HG03045 (cell line): ENCODE data around the gene TNP1.

Experiments used
- ATAC-seq: cut with Tn5 transposase; IDR thresholded peaks from one replicate; pipeline ENCODE4 v1.9.1; 2021; ENCODE audit warnings: mild to moderate bottlenecking, moderate library complexity; ENCODE audit not compliant: unreplicated experiment

The TNP1 gene

DNA sequence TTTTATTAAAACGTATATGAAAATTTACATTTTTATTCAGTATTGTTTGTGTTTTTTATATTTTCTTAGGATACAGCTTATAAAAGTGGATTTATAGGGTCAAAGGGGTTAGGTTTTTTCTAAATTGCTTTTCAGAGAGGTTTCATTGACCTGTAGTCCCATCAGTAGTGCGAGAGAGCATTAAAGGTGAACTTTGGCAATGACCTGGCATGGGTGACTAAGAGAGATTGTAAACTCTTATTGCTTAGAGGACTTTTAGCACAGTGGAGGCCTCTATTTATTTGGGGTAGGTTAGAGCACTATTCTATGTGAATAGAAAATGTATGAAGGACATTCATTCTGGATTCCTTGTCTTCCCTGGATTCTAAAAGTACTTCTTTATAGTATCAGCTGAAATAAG, 16.0 kb upstream of the TNP1 start:
- ATAC-seq, result no peak

GRCh38 chr2:216873573-216873972, 13.7 kb upstream of the TNP1 start:
- ATAC-seq, result no peak

DNA sequence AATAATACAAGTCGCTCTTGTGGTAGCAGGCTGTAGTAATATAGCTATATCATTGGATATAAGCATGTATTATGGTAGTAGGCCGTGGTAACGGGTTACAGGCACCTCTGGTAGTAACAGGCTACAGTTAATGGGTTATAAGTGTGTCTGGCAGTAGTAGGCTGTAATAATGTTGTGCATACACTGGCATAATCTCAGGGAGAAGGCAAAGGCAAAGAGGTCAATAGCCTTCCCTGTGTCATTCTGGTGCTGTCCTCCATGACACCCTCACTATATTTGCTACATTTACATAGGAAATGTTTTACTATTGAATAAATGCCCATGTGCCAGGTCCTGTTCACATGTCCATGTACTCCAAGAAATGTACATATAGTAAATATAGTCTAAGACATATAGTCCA, 12.8 kb upstream of the TNP1 start:
- ATAC-seq, result no peak

- no peak for ATAC-seq
Measured at GRCh38 chr2:216872040-216872439, 12.2 kb upstream of the TNP1 start.

- no peak for ATAC-seq
Measured at GRCh38 chr2:216871333-216871934, 11.6 kb upstream of the TNP1 start.

GRCh38 chr2:216870508-216871332, 10.9 kb upstream of the TNP1 start:
- no peak for ATAC-seq

GRCh38 chr2:216866515-216867095, 6.7 kb upstream of the TNP1 start:
- no peak for ATAC-seq

DNA sequence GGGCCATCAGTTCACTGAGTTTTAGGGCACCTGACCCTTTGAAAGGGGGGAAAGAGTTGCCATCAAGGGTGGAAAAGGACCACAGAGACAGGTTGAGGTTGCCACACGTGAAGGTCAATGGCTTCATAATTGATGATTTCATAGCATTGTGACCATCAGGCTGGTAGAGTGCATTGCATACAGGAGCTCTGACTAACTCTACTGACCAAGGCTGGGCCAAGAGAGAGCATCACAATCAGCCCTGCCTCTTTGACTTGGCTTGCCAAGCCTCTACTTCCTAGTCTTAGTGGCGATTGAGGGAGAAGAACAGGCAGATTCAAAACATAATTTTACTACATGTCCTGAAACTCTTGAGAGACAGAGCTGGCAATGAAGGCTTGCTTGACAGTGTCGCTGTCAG, 5.8 kb upstream of the TNP1 start:
- no peak for ATAC-seq

DNA sequence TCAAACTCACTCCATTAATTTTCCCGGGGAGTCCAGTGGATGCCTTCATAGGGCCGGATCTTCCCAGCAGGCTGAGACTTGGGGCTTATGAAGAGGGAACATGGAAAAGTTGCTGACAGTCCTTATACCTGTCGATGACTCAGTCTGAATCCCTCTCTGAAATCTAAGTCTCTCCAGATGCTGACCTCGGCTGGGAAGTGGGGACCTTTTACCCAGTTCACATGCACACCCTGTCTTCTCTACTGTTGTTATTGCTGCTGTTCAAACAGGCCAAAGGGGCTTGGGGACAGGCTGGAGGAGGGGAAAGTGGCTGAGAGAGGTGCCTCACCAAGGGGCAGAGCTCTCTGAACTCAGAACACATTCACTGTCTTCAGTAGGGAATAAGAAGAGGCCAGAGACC, 4.1 kb upstream of the TNP1 start:
- no peak for ATAC-seq

- ATAC-seq, result no peak
Measured at GRCh38 chr2:216862628-216863398, 2.9 kb upstream of the TNP1 start.

- ATAC-seq, result no peak
Measured at GRCh38 chr2:216860426-216861137, 718 bp upstream of the TNP1 start.

DNA sequence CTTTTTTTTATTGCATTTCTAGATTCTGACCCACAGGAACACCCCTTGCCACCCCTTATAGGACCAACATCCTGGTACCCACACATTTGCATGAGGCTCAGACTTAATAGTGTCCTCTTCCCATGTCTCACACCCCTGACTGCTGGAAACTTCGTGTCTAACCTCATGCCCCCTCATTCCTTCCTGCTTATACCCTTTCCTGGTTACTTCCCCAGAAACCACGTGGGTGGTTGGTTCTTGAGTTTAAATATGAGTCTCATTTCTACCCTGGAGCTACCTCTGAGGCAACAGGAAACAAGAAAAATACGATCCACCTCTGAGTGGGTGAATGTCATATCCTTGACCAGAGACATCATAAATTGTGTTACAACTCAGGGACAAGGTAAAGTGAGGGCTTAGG, 1.6 kb downstream of the TNP1 start:
- ATAC-seq, result no peak

DNA sequence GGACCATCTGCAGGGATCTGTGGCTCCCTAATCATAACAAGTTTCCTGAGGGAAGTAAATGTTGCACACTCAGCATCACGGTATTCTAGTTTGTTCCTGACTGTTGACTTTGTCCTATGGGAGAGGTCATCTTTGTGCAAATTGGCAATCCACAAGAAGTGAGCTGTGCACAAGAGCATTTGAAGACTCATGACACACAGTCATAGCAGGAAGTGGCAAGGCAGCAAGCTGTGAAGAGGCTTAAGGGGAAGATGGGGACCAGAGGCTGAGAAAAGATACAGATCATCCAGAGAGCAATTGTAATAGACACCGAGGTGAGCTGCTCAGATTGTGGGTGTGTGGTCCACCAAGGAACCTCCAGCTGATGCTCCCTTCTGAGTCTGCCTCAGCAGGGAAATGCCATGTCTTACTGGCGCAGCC, 2.7 kb downstream of the TNP1 start:
- ATAC-seq, result no peak

DNA sequence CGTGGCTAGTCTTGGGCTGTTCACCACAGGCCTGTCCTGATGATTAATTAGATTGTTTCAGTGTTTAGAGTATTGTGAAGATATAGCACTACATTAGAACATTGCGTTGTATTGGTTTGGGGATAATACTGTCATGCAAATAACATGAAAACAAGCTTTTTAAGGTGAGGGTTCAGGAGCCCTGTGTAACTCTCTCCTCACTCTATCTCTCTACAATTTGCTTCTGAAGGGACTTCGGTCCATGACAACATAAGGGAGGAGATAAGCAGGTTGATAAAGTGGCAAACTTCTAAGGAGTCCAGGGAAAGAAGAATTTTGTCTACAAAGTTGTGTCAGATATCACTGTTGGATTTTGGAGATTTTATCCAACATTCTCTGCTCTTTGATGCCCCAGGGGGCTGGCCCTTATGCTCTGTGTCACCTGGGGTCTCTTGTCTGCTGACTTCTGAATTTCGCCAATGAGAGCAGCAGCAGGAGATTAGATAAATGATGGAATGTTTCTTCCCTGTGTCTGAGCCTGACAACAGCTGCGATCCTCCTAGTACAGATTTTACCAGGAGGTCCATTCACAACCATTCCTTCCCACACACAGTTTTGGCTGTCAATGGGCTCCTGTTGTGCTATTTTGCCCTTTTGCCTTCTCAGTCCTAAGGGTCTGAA, 3.3 kb downstream of the TNP1 start:
- no peak for ATAC-seq

- ATAC-seq, result no peak
Measured at GRCh38 chr2:216855605-216856004, 4.3 kb downstream of the TNP1 start.

GRCh38 chr2:216855079-216855478, 4.8 kb downstream of the TNP1 start:
- no peak for ATAC-seq

DNA sequence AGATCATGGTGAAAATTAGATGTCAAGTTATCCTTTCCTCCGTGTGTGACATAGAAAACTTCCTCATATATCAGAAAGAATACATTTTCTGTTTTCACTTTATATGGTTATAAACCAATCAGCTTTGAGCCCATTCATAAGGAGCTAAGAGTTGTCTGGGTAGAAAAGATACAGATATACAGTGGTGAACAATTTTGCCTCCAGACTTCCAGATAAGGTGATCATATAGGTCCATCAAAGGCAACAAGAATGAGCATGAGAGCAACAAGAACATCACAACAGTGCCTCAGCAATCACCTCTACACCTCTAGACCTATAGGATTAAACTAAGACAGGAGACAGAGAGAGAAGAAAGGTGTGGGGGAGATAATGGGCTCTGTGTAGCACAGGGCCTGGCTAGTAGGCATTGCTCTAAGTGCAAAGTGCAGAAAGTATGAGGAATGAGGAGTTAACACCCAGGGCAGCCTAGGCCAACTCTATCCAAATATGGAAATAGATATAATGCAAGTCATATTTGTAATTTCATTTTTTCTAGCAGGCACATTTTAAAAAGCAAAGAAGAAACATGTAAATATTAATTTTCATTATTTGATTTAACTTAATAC, 8.3 kb downstream of the TNP1 start:
- no peak for ATAC-seq

DNA sequence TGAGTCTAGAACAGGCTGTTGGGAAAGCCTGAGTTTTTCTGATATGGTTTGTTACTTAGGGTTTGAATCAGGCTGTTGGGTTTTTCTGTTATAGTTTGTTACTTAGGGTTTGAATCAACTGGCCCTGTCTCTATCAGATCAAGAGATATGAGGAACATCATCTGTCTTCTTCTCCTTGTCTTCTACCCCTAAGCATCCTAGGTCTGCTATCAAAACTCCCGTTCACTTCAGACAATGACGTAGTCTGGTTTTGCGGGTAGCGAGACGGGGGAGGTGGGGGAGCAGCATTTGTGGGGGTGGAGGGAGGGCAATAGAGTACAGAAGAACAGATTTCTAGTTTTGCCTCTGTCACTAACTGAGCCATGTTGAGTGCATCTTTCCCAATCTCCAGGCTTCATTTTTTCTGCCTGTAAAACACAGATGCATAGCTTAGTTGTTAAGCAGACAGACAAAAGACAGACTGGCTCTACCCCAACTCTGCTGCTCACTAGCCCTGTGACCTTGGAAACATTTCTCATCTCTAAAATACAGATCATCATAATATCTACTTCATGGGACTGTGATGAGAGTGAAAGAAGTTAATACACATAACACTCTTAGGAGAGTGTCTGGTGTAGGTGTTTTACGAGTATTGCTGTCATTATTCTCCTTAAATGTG, 9.1 kb downstream of the TNP1 start:
- ATAC-seq, result no peak

GRCh38 chr2:216849987-216850386, 9.9 kb downstream of the TNP1 start:
- ATAC-seq, result no peak
